SK-N-SH treated with all-trans-retinoic acid at 6 μM for 48 hours (cell line): Measurements from ENCODE around the gene KLHL6.

Experiments
- ATAC-seq: fragments of 200-7000 bp; cut with Tn5 transposase; 3 replicates; pipeline ENCODE4 v1.9.1; 2020; ENCODE audit warnings: mild to moderate bottlenecking, moderate library complexity
- ARNTL ChIP-seq: fragments of 450-650 bp; formaldehyde crosslinking; IDR thresholded peaks from 2 replicates; pipeline ENCODE4 v1.5.0; 2020; ENCODE audit warnings: low read depth, mild to moderate bottlenecking, moderate library complexity, borderline replicate concordance
- BACH2 ChIP-seq: fragments of 250-450 bp; sonication (Bioruptor Pico); IDR thresholded peaks from 2 replicates; pipeline ENCODE4 v1.9.0; 2021; ENCODE audit warnings: mild to moderate bottlenecking, borderline replicate concordance
- CREB5 ChIP-seq: fragments of 250-450 bp; sonication (Bioruptor Pico); IDR thresholded peaks from 2 replicates; pipeline ENCODE4 v1.5.1; 2020; ENCODE audit warnings: low read depth, mild to moderate bottlenecking, moderate library complexity
- CSRNP3 ChIP-seq: fragments of 250-450 bp; sonication (Bioruptor Pico); IDR thresholded peaks from 2 replicates; pipeline ENCODE4 v1.5.1; 2021; ENCODE audit warnings: mild to moderate bottlenecking, moderate library complexity
- ESRRG ChIP-seq: fragments of 250-450 bp; sonication (Bioruptor Pico); IDR thresholded peaks from 2 replicates; pipeline ENCODE4 v1.6.1; 2021; ENCODE audit warnings: mild to moderate bottlenecking
- GLIS3 ChIP-seq: fragments of 250-450 bp; sonication (Bioruptor Pico); IDR thresholded peaks from 2 replicates; pipeline ENCODE4 v1.5.0; 2020; ENCODE audit warnings: mild to moderate bottlenecking, moderate library complexity
- ISL1 ChIP-seq: fragments of 250-450 bp; sonication (Bioruptor Pico); IDR thresholded peaks from 2 replicates; pipeline ENCODE4 v2.1.2; 2022; ENCODE audit warnings: mild to moderate bottlenecking, moderate library complexity
- OSR1 ChIP-seq: fragments of 250-450 bp; sonication (Bioruptor Pico); IDR thresholded peaks from 2 replicates; pipeline ENCODE4 v1.8.0; 2022; ENCODE audit warnings: moderate library complexity, mild to moderate bottlenecking, inconsistent platforms
- POU6F1 ChIP-seq: fragments of 250-450 bp; sonication (Bioruptor Pico); IDR thresholded peaks from 2 replicates; pipeline ENCODE4 v1.8.0; 2021; ENCODE audit warnings: low read depth, mild to moderate bottlenecking, moderate library complexity, borderline replicate concordance
- PPARA ChIP-seq: fragments of 250-450 bp; sonication (Bioruptor Pico); IDR thresholded peaks from 2 replicates; pipeline ENCODE4 v1.5.0; 2020; ENCODE audit warnings: mild to moderate bottlenecking, borderline replicate concordance
- RARB ChIP-seq: fragments of 250-450 bp; sonication (Bioruptor Pico); IDR thresholded peaks from 2 replicates; pipeline ENCODE4 v1.8.0; 2021; ENCODE audit warnings: mild to moderate bottlenecking, moderate library complexity
- SNAI2 ChIP-seq: fragments of 250-450 bp; sonication (Bioruptor Pico); IDR thresholded peaks from 2 replicates; pipeline ENCODE4 v1.5.0; 2020; ENCODE audit warnings: mild to moderate bottlenecking, moderate library complexity
- TCF4 ChIP-seq: fragments of 250-450 bp; sonication (Bioruptor Pico); IDR thresholded peaks from 2 replicates; pipeline ENCODE4 v1.8.0; 2021; ENCODE audit warnings: mild to moderate bottlenecking, moderate library complexity, borderline replicate concordance
- TOX ChIP-seq: fragments of 250-450 bp; sonication (Bioruptor Pico); IDR thresholded peaks from 2 replicates; pipeline ENCODE4 v1.8.0; 2021; ENCODE audit warnings: mild to moderate bottlenecking, moderate library complexity, borderline replicate concordance
- ZC3H10 ChIP-seq: fragments of 250-450 bp; sonication (Bioruptor Pico); IDR thresholded peaks from 2 replicates; pipeline ENCODE4 v1.5.1; 2021; ENCODE audit warnings: mild to moderate bottlenecking, moderate library complexity
- ZFP3 ChIP-seq: fragments of 250-450 bp; sonication (Bioruptor Pico); IDR thresholded peaks from 2 replicates; pipeline ENCODE4 v1.5.0; 2020; ENCODE audit warnings: mild to moderate bottlenecking, moderate library complexity
- ZFP30 ChIP-seq: fragments of 450-650 bp; formaldehyde crosslinking; IDR thresholded peaks from 2 replicates; pipeline ENCODE4 v1.5.0; 2022; ENCODE audit warnings: mild to moderate bottlenecking, moderate library complexity
- ZNF565 ChIP-seq: fragments of 450-650 bp; formaldehyde crosslinking; conservative IDR thresholded peaks from 2 replicates; pipeline ENCODE4 v1.5.0; 2020; ENCODE audit warnings: low read depth, mild to moderate bottlenecking, moderate library complexity
- ZNF70 ChIP-seq: fragments of 450-650 bp; formaldehyde crosslinking; IDR thresholded peaks from 2 replicates; pipeline ENCODE4 v1.5.0; 2020; ENCODE audit warnings: mild to moderate bottlenecking, moderate library complexity
- ZNF8 ChIP-seq: fragments of 450-650 bp; formaldehyde crosslinking; IDR thresholded peaks from 2 replicates; pipeline ENCODE4 v1.5.0; 2020; ENCODE audit warnings: mild to moderate bottlenecking, moderate library complexity
- TF ChIP-seq, protein P1 (sequence below): fragments of 250-450 bp; sonication (Bioruptor Pico); IDR thresholded peaks from 2 replicates; pipeline ENCODE4 v1.8.0; 2020; ENCODE audit warnings: mild to moderate bottlenecking, moderate library complexity, borderline replicate concordance
- TF ChIP-seq, protein P2 (sequence below): fragments of 250-450 bp; sonication (Bioruptor Pico); IDR thresholded peaks from 2 replicates; pipeline ENCODE4 v1.5.0; 2020; ENCODE audit warnings: mild to moderate bottlenecking, moderate library complexity

The KLHL6 gene

GRCh38 chr3:183560607-183561006, 5.1 kb upstream of the KLHL6 start:
- no peak for ATAC-seq
- TF ChIP-seq CSRNP3 (CRISPR knock-in tag) (no peak), OSR1 (CRISPR knock-in tag) (no peak), ARNTL (CRISPR knock-in tag) (no peak), TCF4 (no peak), ESRRG (CRISPR knock-in tag) (no peak), GLIS3 (no peak), ZC3H10 (CRISPR knock-in tag) (no peak), ZNF70 (CRISPR knock-in tag) (no peak), PPARA (no peak), ZNF8 (no peak), BACH2 (no peak), CREB5 (CRISPR knock-in tag) (no peak), RARB (CRISPR knock-in tag) (no peak)
- TF ChIP-seq, protein P1, sequence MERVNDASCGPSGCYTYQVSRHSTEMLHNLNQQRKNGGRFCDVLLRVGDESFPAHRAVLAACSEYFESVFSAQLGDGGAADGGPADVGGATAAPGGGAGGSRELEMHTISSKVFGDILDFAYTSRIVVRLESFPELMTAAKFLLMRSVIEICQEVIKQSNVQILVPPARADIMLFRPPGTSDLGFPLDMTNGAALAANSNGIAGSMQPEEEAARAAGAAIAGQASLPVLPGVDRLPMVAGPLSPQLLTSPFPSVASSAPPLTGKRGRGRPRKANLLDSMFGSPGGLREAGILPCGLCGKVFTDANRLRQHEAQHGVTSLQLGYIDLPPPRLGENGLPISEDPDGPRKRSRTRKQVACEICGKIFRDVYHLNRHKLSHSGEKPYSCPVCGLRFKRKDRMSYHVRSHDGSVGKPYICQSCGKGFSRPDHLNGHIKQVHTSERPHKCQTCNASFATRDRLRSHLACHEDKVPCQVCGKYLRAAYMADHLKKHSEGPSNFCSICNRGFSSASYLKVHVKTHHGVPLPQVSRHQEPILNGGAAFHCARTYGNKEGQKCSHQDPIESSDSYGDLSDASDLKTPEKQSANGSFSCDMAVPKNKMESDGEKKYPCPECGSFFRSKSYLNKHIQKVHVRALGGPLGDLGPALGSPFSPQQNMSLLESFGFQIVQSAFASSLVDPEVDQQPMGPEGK (CRISPR knock-in tag) = no peak

- ATAC-seq = no peak
- TF ChIP-seq SNAI2 (no peak), CREB5 (CRISPR knock-in tag) (no peak), ZC3H10 (CRISPR knock-in tag) (no peak), GLIS3 (no peak), PPARA (no peak), ZFP3 (CRISPR knock-in tag) (no peak), ESRRG (CRISPR knock-in tag) (no peak), ZNF70 (CRISPR knock-in tag) (no peak), TCF4 (no peak)
Measured at GRCh38 chr3:183558495-183558894, 3.0 kb upstream of the KLHL6 start.

- ATAC-seq = no peak
- TF ChIP-seq ZNF70 (CRISPR knock-in tag) (no peak), ZC3H10 (CRISPR knock-in tag) (no peak)
- TF ChIP-seq, protein P1 (CRISPR knock-in tag) = no peak
Measured at GRCh38 chr3:183556722-183557121, 1.2 kb upstream of the KLHL6 start.

DNA sequence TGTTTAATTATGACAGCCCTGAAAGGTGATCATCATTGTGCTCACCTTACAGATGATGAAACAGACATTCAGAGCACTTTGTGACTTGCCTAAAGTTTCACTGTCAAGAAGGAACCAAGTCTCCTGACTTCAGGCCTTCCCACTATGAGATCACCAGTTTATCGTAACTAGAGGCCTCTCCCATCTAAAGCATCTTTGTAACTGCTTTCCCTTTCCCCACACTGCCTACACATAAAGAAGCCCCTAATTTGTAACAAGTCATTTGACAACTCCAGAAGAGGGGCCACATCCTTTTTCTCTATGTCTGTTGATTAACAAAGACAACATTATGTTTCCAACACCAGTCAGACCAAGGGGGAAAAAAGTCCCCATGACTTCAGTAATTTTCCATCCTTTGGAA, 1.1 kb downstream of the KLHL6 start:
- ATAC-seq = no peak
- TF ChIP-seq SNAI2 (no peak), CSRNP3 (CRISPR knock-in tag) (no peak), ZNF565 (CRISPR knock-in tag) (no peak), POU6F1 (no peak), TOX (CRISPR knock-in tag) (no peak), ZNF8 (no peak), ISL1 (CRISPR knock-in tag) (no peak), BACH2 (no peak), GLIS3 (no peak), ZFP30 (no peak), RARB (CRISPR knock-in tag) (no peak)
- TF ChIP-seq, protein P2, sequence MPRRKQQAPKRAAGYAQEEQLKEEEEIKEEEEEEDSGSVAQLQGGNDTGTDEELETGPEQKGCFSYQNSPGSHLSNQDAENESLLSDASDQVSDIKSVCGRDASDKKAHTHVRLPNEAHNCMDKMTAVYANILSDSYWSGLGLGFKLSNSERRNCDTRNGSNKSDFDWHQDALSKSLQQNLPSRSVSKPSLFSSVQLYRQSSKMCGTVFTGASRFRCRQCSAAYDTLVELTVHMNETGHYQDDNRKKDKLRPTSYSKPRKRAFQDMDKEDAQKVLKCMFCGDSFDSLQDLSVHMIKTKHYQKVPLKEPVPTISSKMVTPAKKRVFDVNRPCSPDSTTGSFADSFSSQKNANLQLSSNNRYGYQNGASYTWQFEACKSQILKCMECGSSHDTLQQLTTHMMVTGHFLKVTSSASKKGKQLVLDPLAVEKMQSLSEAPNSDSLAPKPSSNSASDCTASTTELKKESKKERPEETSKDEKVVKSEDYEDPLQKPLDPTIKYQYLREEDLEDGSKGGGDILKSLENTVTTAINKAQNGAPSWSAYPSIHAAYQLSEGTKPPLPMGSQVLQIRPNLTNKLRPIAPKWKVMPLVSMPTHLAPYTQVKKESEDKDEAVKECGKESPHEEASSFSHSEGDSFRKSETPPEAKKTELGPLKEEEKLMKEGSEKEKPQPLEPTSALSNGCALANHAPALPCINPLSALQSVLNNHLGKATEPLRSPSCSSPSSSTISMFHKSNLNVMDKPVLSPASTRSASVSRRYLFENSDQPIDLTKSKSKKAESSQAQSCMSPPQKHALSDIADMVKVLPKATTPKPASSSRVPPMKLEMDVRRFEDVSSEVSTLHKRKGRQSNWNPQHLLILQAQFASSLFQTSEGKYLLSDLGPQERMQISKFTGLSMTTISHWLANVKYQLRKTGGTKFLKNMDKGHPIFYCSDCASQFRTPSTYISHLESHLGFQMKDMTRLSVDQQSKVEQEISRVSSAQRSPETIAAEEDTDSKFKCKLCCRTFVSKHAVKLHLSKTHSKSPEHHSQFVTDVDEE (CRISPR knock-in tag) = no peak
